D721Med (cell line): ENCODE measurements around the gene MR1.

ENCODE experiments used
- DNase-seq: peaks from one replicate; pipeline ENCODE4 v3.0.0; 2011; ENCODE audit warnings: low spot score; ENCODE audit not compliant: insufficient read length
- FAIRE-seq: peaks from 2 replicates; lab custom pipeline; 2011; peaks lifted over from hg19 to GRCh38; lab: Jason Lieb, UNC
- CTCF ChIP-seq: IDR thresholded peaks from 2 replicates; pipeline ENCODE4 v1.5.1; 2012; ENCODE audit warnings: mild to moderate bottlenecking, control low read depth; ENCODE audit not compliant: insufficient read depth; ENCODE audit errors: missing control alignments

MR1 gene

GRCh38 chr1:181104042-181104789 lies 70.4 kb downstream of the MR1 start:
- TF ChIP-seq CTCF = no peak
- DNase-seq = no peak
- no peak for FAIRE-seq

- DNase-seq = no peak
- FAIRE-seq = no peak
- no peak for TF ChIP-seq CTCF
These were observed 71.0 kb downstream of the MR1 start for GRCh38 chr1:181104790-181105133.

- TF ChIP-seq CTCF = no peak
- peak; percentile 97 for DNase-seq
- FAIRE-seq = no peak
These were observed 71.6 kb downstream of the MR1 start for GRCh38 chr1:181105134-181106021.

- no peak for FAIRE-seq
- no peak for TF ChIP-seq CTCF
- no peak for DNase-seq
These were observed 72.2 kb downstream of the MR1 start for GRCh38 chr1:181106022-181106312.

- DNase-seq = no peak
- FAIRE-seq = no peak
- no peak for TF ChIP-seq CTCF
These were observed 72.7 kb downstream of the MR1 start for GRCh38 chr1:181106479-181106878.

- no peak for FAIRE-seq
- TF ChIP-seq CTCF = no peak
- no peak for DNase-seq
These were observed 73.9 kb downstream of the MR1 start for GRCh38 chr1:181107711-181108110.
